Measurements from ENCODE around the gene STX8.

DNA sequence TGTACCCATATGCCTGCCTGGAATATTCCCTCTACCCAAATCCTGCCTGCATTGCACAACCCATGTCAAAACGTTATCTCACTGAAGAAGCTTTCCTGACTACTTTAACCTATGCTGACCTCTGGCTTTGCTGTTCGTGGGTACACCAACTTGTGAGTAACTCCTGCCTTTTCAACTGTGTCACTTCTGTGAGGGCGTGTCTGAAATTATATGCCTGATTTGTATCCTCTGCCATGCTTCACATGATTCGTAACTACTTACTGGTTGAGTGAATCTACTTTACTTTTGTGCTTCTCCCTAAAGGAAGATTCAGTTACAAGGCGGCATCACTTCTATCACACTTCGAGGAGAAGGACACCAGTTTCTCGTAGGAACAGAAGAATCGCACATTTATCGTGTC, 36.4 kb upstream of the STX8 start:
- TF ChIP-seq, protein P1, sequence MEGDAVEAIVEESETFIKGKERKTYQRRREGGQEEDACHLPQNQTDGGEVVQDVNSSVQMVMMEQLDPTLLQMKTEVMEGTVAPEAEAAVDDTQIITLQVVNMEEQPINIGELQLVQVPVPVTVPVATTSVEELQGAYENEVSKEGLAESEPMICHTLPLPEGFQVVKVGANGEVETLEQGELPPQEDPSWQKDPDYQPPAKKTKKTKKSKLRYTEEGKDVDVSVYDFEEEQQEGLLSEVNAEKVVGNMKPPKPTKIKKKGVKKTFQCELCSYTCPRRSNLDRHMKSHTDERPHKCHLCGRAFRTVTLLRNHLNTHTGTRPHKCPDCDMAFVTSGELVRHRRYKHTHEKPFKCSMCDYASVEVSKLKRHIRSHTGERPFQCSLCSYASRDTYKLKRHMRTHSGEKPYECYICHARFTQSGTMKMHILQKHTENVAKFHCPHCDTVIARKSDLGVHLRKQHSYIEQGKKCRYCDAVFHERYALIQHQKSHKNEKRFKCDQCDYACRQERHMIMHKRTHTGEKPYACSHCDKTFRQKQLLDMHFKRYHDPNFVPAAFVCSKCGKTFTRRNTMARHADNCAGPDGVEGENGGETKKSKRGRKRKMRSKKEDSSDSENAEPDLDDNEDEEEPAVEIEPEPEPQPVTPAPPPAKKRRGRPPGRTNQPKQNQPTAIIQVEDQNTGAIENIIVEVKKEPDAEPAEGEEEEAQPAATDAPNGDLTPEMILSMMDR (IDR thresholded peaks at IDR 0.05), result no peak
- no peak for TF ChIP-seq POLR2A (IDR thresholded peaks at IDR 0.05)
